WTC11 (cell line): ENCODE results near the gene CPNE5. TPM values are rescaled to one million over a fixed set of nuclear protein-coding genes. Genes with fewer than 3 reads are reported as not detected.

ENCODE experiments used
- ATAC-seq: fragments of 200-7000 bp; cut with Tn5 transposase; 2 replicates; pipeline ENCODE4 v1.10.0; 2021; ENCODE audit warnings: mild to moderate bottlenecking, moderate library complexity
- CTCF ChIA-PET: fragments of 300-600 bp; sonication (Branson Sonifier 250); formaldehyde crosslinking; loops from one replicate; lab custom pipeline; 2021; ENCODE audit warnings: antibody characterized with exemption; lab: Charles Lee
- POLR2A ChIA-PET: fragments of 350-600 bp; sonication (Branson Sonifier 250); formaldehyde crosslinking; loops from one replicate; lab custom pipeline; 2021; ENCODE audit warnings: antibody characterized with exemption; lab: Charles Lee
- DNase-seq: peaks from one replicate; pipeline ENCODE4 v3.0.0; 2021; ENCODE audit warnings: low spot score
- H3K27ac Mint-ChIP-seq: 2 replicates; pipeline ENCODE4 v1.8.0; 2021; ENCODE audit warnings: mixed read lengths
- H3K27me3 Mint-ChIP-seq: 2 replicates; pipeline ENCODE4 v1.8.0; 2021; ENCODE audit warnings: low read depth, mild to moderate bottlenecking, moderate library complexity, mixed read lengths
- H3K36me3 Mint-ChIP-seq: 2 replicates; pipeline ENCODE4 v1.8.0; 2021; ENCODE audit warnings: mixed read lengths
- H3K4me1 Mint-ChIP-seq: 2 replicates; pipeline ENCODE4 v1.8.0; 2022; ENCODE audit warnings: mixed read lengths
- H3K4me3 Mint-ChIP-seq: 2 replicates; pipeline ENCODE4 v1.8.0; 2021; ENCODE audit warnings: mild to moderate bottlenecking, moderate library complexity, mixed read lengths
- H3K9me3 Mint-ChIP-seq: 2 replicates; pipeline ENCODE4 v1.8.0; 2021; ENCODE audit warnings: mixed read lengths
- ESRRA ChIP-seq: sonication (generic); formaldehyde crosslinking; IDR thresholded peaks from 2 replicates; pipeline ENCODE4 v1.8.1; 2022; ENCODE audit warnings: mild to moderate bottlenecking, missing genetic modification reagents, borderline replicate concordance
- FOXK1 ChIP-seq: sonication (generic); formaldehyde crosslinking; IDR thresholded peaks from 2 replicates; pipeline ENCODE4 v1.8.0; 2022; ENCODE audit warnings: mild to moderate bottlenecking, moderate library complexity, missing genetic modification reagents
- MXD4 ChIP-seq: fragments of 250-450 bp; sonication (Bioruptor Pico); IDR thresholded peaks from 2 replicates; pipeline ENCODE4 v1.8.0; 2021; ENCODE audit warnings: mild to moderate bottlenecking, moderate library complexity, borderline replicate concordance
- RELA ChIP-seq: sonication (generic); formaldehyde crosslinking; IDR thresholded peaks from 2 replicates; pipeline ENCODE4 v1.8.1; 2022; ENCODE audit warnings: missing genetic modification reagents, mild to moderate bottlenecking, borderline replicate concordance
- SMAD3 ChIP-seq: sonication (generic); formaldehyde crosslinking; IDR thresholded peaks from 2 replicates; pipeline ENCODE4 v1.8.0; 2022; ENCODE audit warnings: missing genetic modification reagents, mild to moderate bottlenecking, borderline replicate concordance
- SOX15 ChIP-seq: fragments of 250-450 bp; sonication (Bioruptor Pico); IDR thresholded peaks from 2 replicates; pipeline ENCODE4 v1.9.0; 2021; ENCODE audit warnings: mild to moderate bottlenecking
- SP1 ChIP-seq: sonication (generic); formaldehyde crosslinking; conservative IDR thresholded peaks from 2 replicates; pipeline ENCODE4 v1.8.1; 2022; ENCODE audit warnings: missing genetic modification reagents
- TEAD4 ChIP-seq: sonication (generic); formaldehyde crosslinking; IDR thresholded peaks from 2 replicates; pipeline ENCODE4 v1.8.0; 2022; ENCODE audit warnings: mild to moderate bottlenecking, missing genetic modification reagents
- ZNF232 ChIP-seq: sonication (generic); formaldehyde crosslinking; IDR thresholded peaks from 2 replicates; pipeline ENCODE4 v1.8.0; 2022; ENCODE audit warnings: mild to moderate bottlenecking, missing genetic modification reagents
- ZNF423 ChIP-seq: fragments of 250-450 bp; sonication (Bioruptor Pico); IDR thresholded peaks from 2 replicates; pipeline ENCODE4 v2.1.2; 2022; ENCODE audit warnings: mild to moderate bottlenecking, moderate library complexity
- total RNA-seq: library from RNA; stranded (reverse); gene quantifications from 3 replicates; pipeline ENCODE4 v1.2.3, GENCODE V29; 2021
- TF ChIP-seq, protein P1 (sequence below): fragments of 250-450 bp; sonication (Bioruptor Pico); conservative IDR thresholded peaks from 2 replicates; pipeline ENCODE4 v1.9.0; 2021; ENCODE audit warnings: mild to moderate bottlenecking
- TF ChIP-seq, protein P2 (sequence below): sonication (generic); formaldehyde crosslinking; IDR thresholded peaks from 2 replicates; pipeline ENCODE4 v1.8.0; 2022; ENCODE audit warnings: mild to moderate bottlenecking, missing genetic modification reagents
- TF ChIP-seq, protein P3 (sequence below): sonication (generic); formaldehyde crosslinking; IDR thresholded peaks from 2 replicates; pipeline ENCODE4 v1.8.1; 2023; ENCODE audit warnings: mild to moderate bottlenecking, missing genetic modification reagents, borderline replicate concordance
- TF ChIP-seq, protein P4 (sequence below): sonication (generic); formaldehyde crosslinking; IDR thresholded peaks from 2 replicates; pipeline ENCODE4 v1.8.1; 2023; ENCODE audit warnings: mild to moderate bottlenecking, missing genetic modification reagents, moderate library complexity

Gene CPNE5
- total RNA-seq, 1 experiment from 2014 or later: 0.44 TPM

GRCh38 chr6:36836111-36837021 is 2.9 kb downstream of the CPNE5 start (continued):
- TF ChIP-seq, protein P1, sequence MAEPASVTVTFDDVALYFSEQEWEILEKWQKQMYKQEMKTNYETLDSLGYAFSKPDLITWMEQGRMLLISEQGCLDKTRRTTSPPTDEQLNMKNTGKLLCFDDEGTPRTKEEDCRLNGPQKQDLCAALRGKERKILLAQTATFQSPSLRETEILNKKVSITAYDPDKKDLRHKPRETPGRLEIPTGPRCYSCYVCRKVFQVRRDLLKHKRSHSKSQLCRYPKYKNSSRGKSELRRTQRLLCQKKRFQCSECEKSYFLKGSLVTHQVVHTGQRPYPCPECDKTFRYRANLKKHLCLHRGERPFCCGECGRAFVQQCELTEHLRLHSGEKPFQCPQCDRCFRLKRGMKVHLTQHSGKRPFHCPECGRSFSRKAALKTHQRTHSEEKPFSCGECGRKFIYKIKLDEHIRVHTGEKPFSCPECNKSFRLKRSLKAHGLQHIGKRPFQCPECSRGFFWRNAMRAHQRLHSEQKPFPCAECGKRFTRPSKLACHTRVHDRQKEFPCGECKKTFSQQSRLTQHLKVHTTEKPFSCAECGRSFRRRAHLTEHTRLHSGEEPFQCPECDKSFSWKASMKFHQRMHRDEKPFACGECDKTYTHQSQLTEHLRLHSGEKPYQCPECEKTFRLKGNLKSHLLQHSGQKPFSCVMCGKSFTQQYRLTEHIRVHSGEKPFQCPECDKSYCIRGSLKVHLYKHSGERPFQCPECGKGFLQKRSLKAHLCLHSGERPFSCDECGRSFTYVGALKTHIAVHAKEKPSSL (CRISPR knock-in tag): no peak
- TF ChIP-seq, protein P2, sequence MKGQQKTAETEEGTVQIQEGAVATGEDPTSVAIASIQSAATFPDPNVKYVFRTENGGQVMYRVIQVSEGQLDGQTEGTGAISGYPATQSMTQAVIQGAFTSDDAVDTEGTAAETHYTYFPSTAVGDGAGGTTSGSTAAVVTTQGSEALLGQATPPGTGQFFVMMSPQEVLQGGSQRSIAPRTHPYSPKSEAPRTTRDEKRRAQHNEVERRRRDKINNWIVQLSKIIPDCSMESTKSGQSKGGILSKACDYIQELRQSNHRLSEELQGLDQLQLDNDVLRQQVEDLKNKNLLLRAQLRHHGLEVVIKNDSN (CRISPR knock-in tag): no peak
- TF ChIP-seq MXD4 (CRISPR knock-in tag) (no peak), ZNF232 (no peak), SMAD3 (CRISPR knock-in tag) (no peak), SOX15 (no peak)
- TF ChIP-seq, protein P3, sequence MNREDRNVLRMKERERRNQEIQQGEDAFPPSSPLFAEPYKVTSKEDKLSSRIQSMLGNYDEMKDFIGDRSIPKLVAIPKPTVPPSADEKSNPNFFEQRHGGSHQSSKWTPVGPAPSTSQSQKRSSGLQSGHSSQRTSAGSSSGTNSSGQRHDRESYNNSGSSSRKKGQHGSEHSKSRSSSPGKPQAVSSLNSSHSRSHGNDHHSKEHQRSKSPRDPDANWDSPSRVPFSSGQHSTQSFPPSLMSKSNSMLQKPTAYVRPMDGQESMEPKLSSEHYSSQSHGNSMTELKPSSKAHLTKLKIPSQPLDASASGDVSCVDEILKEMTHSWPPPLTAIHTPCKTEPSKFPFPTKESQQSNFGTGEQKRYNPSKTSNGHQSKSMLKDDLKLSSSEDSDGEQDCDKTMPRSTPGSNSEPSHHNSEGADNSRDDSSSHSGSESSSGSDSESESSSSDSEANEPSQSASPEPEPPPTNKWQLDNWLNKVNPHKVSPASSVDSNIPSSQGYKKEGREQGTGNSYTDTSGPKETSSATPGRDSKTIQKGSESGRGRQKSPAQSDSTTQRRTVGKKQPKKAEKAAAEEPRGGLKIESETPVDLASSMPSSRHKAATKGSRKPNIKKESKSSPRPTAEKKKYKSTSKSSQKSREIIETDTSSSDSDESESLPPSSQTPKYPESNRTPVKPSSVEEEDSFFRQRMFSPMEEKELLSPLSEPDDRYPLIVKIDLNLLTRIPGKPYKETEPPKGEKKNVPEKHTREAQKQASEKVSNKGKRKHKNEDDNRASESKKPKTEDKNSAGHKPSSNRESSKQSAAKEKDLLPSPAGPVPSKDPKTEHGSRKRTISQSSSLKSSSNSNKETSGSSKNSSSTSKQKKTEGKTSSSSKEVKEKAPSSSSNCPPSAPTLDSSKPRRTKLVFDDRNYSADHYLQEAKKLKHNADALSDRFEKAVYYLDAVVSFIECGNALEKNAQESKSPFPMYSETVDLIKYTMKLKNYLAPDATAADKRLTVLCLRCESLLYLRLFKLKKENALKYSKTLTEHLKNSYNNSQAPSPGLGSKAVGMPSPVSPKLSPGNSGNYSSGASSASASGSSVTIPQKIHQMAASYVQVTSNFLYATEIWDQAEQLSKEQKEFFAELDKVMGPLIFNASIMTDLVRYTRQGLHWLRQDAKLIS (CRISPR knock-in tag): no peak

DNA sequence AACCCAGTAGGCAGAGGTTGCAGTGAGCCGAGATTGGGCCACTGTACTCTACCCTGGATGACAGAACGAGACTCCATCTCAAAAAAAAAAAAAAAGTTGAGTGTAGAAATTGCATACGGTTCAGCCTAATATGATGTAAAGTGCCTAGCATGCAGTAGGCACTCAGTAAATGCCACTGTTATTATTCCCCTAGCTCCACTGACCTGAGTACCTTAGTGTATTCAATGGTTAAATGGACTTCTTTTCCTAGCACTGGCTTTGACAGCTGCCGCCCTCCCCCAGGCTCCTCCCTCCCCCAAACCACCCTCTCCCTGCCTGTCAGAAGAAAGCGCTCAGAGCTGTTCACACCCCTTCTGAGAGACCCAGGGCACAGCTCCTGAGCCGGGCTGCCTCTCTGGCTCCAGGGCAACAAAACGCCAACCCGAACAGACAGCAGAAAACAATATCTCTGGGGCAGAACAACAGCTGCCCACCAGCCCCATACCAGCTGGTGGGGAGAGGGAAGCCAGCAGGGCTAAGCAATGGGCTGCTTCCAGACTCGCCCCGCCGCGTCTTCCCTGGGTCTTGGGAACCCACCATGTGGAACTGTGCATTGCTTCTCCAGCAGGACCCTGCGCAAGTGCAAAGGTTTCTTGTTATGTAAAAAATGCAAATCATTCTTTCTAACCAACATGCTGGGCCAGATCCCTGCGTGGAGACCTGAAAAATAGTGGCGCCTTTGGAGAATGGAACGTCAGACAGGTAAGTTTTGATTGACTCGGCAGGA is 4.5 kb downstream of the CPNE5 start:
- CTCF ChIA-PET: interaction anchor here (0.6 to 3.2 kb wide), 9 partner anchors 16 to 183 kb away, joined by 3 to 24 read pairs (median 7); no protein-coding TSS in a partner anchor
- H3K9me3 Mint-ChIP-seq: peaks cover 15% of the 10 kb centered on the region
- H3K4me3 Mint-ChIP-seq: peak overlapping the region; percentile 11; the same call in 1 of the 2 replicates
- peak; percentile 36 for DNase-seq
- no peak overlapping the region; the same call in 1 of the 2 replicates for H3K27ac Mint-ChIP-seq
- no peak for TF ChIP-seq FOXK1
- no peak for TF ChIP-seq SP1
- no peak for TF ChIP-seq ESRRA
- no peak for TF ChIP-seq RELA (CRISPR knock-in tag)
- no peak for TF ChIP-seq TEAD4 (CRISPR knock-in tag)
- TF ChIP-seq, protein P4, sequence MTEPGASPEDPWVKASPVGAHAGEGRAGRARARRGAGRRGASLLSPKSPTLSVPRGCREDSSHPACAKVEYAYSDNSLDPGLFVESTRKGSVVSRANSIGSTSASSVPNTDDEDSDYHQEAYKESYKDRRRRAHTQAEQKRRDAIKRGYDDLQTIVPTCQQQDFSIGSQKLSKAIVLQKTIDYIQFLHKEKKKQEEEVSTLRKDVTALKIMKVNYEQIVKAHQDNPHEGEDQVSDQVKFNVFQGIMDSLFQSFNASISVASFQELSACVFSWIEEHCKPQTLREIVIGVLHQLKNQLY (CRISPR knock-in tag): no peak
- TF ChIP-seq, protein P3 (CRISPR knock-in tag): no peak
- no peak for TF ChIP-seq ZNF423 (CRISPR knock-in tag)
- H3K4me1 Mint-ChIP-seq: peaks cover 20% of the 10 kb centered on the region
- H3K36me3 Mint-ChIP-seq: no peaks in the 10 kb centered on the region
- peak; percentile 67 for ATAC-seq
- peaks cover 45% of the 10 kb centered on the region for H3K27me3 Mint-ChIP-seq
- POLR2A ChIA-PET: interaction anchor here (0.6 to 1.9 kb wide), 3 partner anchors 14 to 167 kb away, joined by 3 to 4 read pairs (median 4); no protein-coding TSS in a partner anchor
